ENCODE measurements around the gene MYPN.

DNA sequence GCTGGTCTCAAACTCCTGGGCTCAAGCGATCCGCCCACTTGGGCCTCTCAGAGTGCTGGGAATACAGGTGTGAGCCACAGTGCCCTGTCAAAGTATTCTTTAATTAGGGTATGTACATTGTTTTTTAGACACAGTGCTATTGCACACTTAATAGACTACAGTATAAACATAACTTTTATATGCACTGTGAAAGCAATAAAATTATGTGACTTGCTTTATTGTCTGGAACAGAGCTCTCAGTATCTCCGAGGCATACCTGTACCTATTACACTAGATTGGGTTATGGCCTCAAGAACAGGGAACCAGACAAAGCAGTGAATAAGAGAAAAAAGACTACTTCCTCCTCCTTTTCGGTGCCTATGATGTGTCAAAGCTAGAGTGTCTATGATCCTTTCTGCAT lies 109.5 kb downstream of the MYPN start:
- TF ChIP-seq POLR2A (IDR thresholded peaks at IDR 0.05; ENCODE audit: low read length) (no peak), GATA1 (IDR thresholded peaks at IDR 0.05; ENCODE audit: low read depth, low read length) (no peak)

Data from erythroblast (primary cell).